HL-60 (cell line): Measurements from ENCODE around the gene ZNF561.

Experiments used
- DNase-seq, 2 experiments: peaks; one replicate each; pipeline ENCODE4 v3.0.0-alpha.2; 2010 to 2020; ENCODE audit warnings: low read depth in 1 of 2, low spot score in 1 of 2
- H3K27ac ChIP-seq: fragments of 250-450 bp; sonication (Bioruptor Pico); replicated peaks from 2 replicates; pipeline ENCODE4 v1.5.1; 2020; ENCODE audit warnings: mild to moderate bottlenecking, moderate library complexity
- H3K27me3 ChIP-seq: fragments of 250-450 bp; sonication (Bioruptor Pico); 2 replicates; pipeline ENCODE4 v1.5.1; 2021; ENCODE audit warnings: mild to moderate bottlenecking, moderate library complexity; ENCODE audit not compliant: insufficient read depth, poor library complexity, severe bottlenecking
- H3K4me3 ChIP-seq: replicated peaks from 2 replicates; pipeline ENCODE4 v1.5.1; 2011; ENCODE audit warnings: mild to moderate bottlenecking, control low read depth, low read length; ENCODE audit not compliant: insufficient read depth
- GABPA ChIP-seq: IDR thresholded peaks from 2 replicates; pipeline ENCODE4 v1.6.1; 2012; ENCODE audit warnings: low read depth
- POLR2AphosphoS5 ChIP-seq: IDR thresholded peaks from 2 replicates; pipeline ENCODE4 v1.6.1; 2012; ENCODE audit warnings: low read depth
- SPI1 ChIP-seq: IDR thresholded peaks from 2 replicates; pipeline ENCODE4 v1.6.1; 2012; ENCODE audit warnings: low read depth, mild to moderate bottlenecking, borderline replicate concordance
- TF ChIP-seq, protein P1 (sequence below): IDR thresholded peaks from 2 replicates; pipeline ENCODE4 v1.6.1; 2012; ENCODE audit warnings: low read depth; ENCODE audit not compliant: insufficient replicate concordance
- TF ChIP-seq, protein P2 (sequence below): IDR thresholded peaks from one replicate; pipeline ENCODE4 v1.5.1; 2011; ENCODE audit warnings: low read length, control low read depth, inconsistent platforms; ENCODE audit not compliant: insufficient read depth

ZNF561 gene

DNA sequence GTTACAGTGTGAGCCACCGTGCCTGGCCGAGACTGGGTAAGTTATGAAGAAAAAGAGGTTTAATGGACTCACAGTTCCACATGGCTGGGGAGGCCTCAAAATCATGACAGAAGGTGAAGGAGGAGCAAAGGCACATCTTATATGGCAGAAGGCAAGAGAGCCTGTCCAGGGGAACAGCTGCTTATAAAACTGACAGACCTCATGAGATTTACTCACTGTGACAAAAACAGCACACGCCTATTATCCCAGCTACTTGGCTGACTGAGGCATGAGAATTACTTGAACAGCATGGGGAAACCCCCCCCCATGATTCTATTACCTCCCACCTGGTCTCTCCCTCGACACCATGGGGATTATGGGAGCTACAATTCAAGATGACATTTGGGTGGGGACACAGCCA lies 23.4 kb upstream of the ZNF561 start:
- DNase-seq, result no peak
- no peak for TF ChIP-seq SPI1
- TF ChIP-seq, protein P1, sequence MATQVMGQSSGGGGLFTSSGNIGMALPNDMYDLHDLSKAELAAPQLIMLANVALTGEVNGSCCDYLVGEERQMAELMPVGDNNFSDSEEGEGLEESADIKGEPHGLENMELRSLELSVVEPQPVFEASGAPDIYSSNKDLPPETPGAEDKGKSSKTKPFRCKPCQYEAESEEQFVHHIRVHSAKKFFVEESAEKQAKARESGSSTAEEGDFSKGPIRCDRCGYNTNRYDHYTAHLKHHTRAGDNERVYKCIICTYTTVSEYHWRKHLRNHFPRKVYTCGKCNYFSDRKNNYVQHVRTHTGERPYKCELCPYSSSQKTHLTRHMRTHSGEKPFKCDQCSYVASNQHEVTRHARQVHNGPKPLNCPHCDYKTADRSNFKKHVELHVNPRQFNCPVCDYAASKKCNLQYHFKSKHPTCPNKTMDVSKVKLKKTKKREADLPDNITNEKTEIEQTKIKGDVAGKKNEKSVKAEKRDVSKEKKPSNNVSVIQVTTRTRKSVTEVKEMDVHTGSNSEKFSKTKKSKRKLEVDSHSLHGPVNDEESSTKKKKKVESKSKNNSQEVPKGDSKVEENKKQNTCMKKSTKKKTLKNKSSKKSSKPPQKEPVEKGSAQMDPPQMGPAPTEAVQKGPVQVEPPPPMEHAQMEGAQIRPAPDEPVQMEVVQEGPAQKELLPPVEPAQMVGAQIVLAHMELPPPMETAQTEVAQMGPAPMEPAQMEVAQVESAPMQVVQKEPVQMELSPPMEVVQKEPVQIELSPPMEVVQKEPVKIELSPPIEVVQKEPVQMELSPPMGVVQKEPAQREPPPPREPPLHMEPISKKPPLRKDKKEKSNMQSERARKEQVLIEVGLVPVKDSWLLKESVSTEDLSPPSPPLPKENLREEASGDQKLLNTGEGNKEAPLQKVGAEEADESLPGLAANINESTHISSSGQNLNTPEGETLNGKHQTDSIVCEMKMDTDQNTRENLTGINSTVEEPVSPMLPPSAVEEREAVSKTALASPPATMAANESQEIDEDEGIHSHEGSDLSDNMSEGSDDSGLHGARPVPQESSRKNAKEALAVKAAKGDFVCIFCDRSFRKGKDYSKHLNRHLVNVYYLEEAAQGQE, result no peak
- no peaks in the 10 kb centered on the region for H3K27me3 ChIP-seq

DNA sequence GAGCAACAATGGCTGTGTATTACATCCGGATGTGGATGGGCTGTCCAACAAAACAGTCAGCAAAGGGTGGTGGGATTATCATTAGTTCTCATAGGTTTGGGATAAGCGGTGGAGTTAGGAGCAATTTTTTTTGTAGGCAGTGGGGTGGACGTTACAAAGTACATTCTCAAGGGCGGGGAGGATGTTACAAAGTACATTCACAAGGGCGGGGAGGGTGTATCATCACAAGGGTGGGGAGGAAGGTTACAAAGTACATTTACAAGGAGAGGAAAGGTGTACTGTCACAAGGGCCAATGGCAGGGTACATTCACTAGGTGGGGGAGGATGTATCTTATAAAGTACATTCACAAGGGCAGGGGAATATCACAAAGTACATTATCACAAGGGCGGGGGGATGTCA lies 20.8 kb upstream of the ZNF561 start:
- H3K27me3 ChIP-seq, result no peaks in the 10 kb centered on the region
- H3K27ac ChIP-seq, result no peak overlapping the region
- no peak overlapping the region for H3K4me3 ChIP-seq
- TF ChIP-seq, protein P2, sequence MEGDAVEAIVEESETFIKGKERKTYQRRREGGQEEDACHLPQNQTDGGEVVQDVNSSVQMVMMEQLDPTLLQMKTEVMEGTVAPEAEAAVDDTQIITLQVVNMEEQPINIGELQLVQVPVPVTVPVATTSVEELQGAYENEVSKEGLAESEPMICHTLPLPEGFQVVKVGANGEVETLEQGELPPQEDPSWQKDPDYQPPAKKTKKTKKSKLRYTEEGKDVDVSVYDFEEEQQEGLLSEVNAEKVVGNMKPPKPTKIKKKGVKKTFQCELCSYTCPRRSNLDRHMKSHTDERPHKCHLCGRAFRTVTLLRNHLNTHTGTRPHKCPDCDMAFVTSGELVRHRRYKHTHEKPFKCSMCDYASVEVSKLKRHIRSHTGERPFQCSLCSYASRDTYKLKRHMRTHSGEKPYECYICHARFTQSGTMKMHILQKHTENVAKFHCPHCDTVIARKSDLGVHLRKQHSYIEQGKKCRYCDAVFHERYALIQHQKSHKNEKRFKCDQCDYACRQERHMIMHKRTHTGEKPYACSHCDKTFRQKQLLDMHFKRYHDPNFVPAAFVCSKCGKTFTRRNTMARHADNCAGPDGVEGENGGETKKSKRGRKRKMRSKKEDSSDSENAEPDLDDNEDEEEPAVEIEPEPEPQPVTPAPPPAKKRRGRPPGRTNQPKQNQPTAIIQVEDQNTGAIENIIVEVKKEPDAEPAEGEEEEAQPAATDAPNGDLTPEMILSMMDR, result no peak
- TF ChIP-seq, protein P1, result no peak
- TF ChIP-seq POLR2AphosphoS5, result no peak
- TF ChIP-seq GABPA, result no peak
- no peak for TF ChIP-seq SPI1
- no peak for DNase-seq

More for the DNA sequence above, 23.4 kb upstream of the ZNF561 start:
- Histone ChIP-seq H3K4me3 (no peak overlapping the region), H3K27ac (no peak overlapping the region)

DNA sequence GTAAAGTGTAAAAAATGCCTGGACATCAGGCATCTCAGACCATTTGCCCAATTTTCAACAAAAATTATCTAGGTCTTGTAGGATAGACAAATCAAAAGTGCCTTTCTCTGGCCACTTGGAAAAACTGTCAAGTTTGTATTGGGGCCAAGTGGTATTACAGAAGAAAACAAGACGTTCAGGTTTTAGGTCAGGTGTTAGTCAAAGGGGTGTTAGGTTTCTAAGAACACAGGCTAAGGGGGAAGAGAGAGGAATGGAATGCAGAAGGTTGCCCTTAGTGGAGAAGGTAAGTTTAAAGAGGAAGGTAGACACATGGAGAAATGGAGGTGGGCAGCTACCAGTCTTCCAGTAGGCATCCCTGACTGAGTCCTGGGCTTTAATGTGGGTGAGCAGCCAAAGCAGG lies 19.9 kb upstream of the ZNF561 start:
- no peaks in the 10 kb centered on the region for H3K27me3 ChIP-seq
- DNase-seq, result no peak

More for the DNA sequence above, 19.9 kb upstream of the ZNF561 start:
- TF ChIP-seq, protein P2, result no peak
- TF ChIP-seq SPI1, result no peak
- TF ChIP-seq POLR2AphosphoS5, result no peak
- TF ChIP-seq GABPA, result no peak
- TF ChIP-seq, protein P1, result no peak
- Histone ChIP-seq H3K4me3 (no peak overlapping the region), H3K27ac (no peak overlapping the region)
